ENCODE results near the gene NR1H2. TPM values are rescaled to one million over a fixed set of nuclear protein-coding genes. Genes with fewer than 3 reads are reported as not detected.

Gene NR1H2
- total RNA-seq, 4 donors from 2014 or later: 45.3 to 115 (median 61.4) TPM

GRCh38 chr19:50331994-50332243 is 44.3 kb upstream of the NR1H2 start:
- Histone ChIP-seq H3K27ac (no peak overlapping the region), H3K9me3 (no peaks in the 10 kb centered on the region), H3K36me3 (no peaks in the 10 kb centered on the region), H3K4me3 (no peak overlapping the region), H3K4me1 (peaks cover 0 to 3% of the 10 kb centered on the region in 2 donors), H3K27me3 (peaks cover 34 to 45% of the 10 kb centered on the region in 2 donors)
- DNase-seq: no peak
- intact Hi-C loops (cut with DNase I; ENCODE audit: low total_unique reads): no loop called here
- TF ChIP-seq POLR2A (IDR thresholded peaks at IDR 0.05) (no peak), CTCF (IDR thresholded peaks at IDR 0.05) (no peak)

DNA sequence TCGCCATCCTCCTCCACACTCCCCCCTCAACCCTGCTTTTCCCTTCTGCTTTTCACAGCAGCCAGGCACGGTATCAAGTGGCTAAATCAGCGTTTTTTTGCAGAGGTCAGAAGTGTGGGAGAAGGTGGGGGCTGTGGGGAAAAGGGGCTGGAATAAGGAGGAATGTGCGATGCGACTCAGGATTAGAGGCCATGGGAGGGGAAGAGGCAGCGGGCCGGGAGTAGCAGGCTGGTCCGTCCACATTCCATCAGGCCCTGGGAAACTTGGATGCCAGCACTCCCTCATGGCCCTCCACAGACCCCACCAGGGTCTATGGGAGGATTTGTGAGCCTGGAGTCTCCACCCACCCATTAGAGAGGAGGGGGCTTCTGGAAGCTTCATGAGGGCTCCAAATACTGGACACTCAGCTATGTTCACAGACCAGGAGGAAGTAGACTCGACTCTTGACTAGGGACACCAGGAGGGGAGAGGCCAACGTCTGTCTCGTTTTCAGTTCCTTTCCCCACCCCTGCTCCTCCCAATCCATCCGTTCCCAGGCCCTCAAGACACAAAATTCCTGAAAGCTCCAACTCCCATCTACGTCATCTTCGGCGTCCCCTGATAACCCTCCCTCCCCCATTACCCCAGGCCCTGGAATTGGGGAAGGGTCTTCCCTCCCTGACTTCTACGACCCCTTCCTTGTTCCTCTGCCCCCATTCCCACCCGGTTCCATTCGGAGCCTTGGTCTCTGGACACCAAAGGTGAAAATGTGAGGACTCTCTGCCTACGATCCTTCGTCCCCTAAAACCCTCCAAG is 43.8 kb upstream of the NR1H2 start:
- Histone ChIP-seq H3K4me3 (no peak overlapping the region), H3K27ac (no peak overlapping the region), H3K27me3 (peaks cover 34 to 40% of the 10 kb centered on the region in 2 donors), H3K9me3 (no peaks in the 10 kb centered on the region), H3K36me3 (no peaks in the 10 kb centered on the region), H3K4me1 (peaks cover 0 to 3% of the 10 kb centered on the region in 2 donors)
- no peak for TF ChIP-seq POLR2A (IDR thresholded peaks at IDR 0.05)
- TF ChIP-seq CTCF (IDR thresholded peaks at IDR 0.05): no peak
- no peak for DNase-seq
- intact Hi-C loops (cut with DNase I; ENCODE audit: low total_unique reads): no loop called here

DNA sequence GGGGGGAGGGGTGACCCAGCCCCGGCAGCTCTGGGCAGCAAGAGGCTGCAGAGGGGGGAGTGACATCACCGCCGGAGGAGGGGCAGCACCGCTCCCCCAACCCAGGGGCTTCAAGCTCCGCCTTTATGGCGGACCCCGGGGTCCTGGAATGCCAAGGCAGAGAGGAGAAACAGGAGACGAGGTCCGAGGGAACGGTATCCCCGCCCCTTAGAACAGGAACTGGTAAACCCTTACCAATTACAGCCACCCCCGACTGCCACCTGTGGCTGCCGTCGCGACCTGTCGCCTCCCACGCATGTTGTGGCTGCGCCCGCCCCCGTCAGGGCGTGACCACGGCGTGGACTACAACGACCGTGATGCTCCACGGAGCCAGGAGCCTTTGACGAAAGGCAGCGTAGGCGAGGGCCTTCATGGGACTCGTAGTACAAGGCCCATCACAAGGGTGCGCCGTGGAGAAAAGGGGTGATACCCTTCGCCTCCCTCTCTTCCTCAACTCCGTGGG is 43.0 kb upstream of the NR1H2 start:
- intact Hi-C loops (cut with DNase I; ENCODE audit: low total_unique reads): no loop called here
- TF ChIP-seq POLR2A (IDR thresholded peaks at IDR 0.05) (no peak), CTCF (IDR thresholded peaks at IDR 0.05) (no peak)
- Histone ChIP-seq H3K27ac (no peak overlapping the region), H3K27me3 (peaks cover 34% of the 10 kb centered on the region in 2 donors), H3K9me3 (no peaks in the 10 kb centered on the region), H3K4me1 (peaks cover 0 to 3% of the 10 kb centered on the region in 2 donors), H3K4me3 (peak overlapping the region; percentile 17 to 32), H3K36me3 (no peaks in the 10 kb centered on the region)
- peak; percentile 36 to 55 for DNase-seq

DNA sequence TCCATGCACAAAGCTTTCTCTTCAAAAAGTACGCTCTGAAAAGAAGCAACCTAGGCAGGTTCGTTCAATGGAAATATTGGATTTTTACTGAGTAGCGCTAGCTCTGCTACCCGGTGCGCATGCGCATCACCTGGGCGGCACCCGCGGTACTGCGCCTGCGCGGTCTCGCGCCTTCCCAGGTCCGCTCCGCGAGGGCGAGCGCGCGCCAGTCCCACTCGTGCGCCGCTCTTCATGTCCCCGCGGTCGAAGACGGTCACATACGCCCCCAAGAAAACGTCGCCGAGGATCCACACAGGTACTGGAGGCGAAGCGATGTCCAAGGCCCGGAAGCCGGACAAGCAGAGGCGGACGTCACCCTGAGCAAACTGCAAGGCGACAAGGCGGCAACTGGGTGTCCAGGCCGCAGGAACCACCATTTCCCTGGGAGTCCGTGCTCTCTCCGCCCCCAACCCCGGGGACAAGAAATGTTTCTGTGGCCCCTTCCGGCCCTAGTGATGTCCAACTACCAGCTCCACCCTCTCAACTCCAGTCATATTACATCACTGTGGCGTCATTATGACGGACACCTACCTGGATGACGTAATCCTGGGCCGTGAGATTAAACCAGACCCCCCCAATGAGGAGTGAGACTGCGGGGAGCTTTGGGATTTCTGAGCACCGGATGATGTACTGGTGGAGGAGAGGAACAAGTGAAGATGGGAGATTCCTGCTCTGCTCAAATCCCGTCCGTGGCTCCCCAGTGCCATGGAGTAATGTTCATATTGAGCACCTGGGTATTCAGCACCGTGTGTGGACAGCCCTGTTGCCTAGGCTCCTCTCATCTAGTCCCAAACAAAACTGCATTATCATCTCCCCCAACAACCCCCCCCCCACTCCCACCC is 42.3 kb upstream of the NR1H2 start:
- TF ChIP-seq CTCF (IDR thresholded peaks at IDR 0.05) (no peak), POLR2A (IDR thresholded peaks at IDR 0.05) (peak in 1 of 2 donors; percentile 48)
- Histone ChIP-seq H3K9me3 (no peaks in the 10 kb centered on the region), H3K4me3 (peak overlapping the region; percentile 17 to 32), H3K36me3 (no peaks in the 10 kb centered on the region), H3K27ac (no peak overlapping the region), H3K4me1 (no peaks in the 10 kb centered on the region), H3K27me3 (peaks cover 33 to 34% of the 10 kb centered on the region in 2 donors)
- DNase-seq: peak; percentile 27 to 43
- intact Hi-C loops (cut with DNase I; ENCODE audit: low total_unique reads): no loop called here

Data from uterus (tissue), 4 donors.